ENCODE results near the gene CCAR1. TPM values are rescaled to one million over a fixed set of nuclear protein-coding genes. Genes with fewer than 3 reads are reported as not detected.
A peak's percentile ranks its signal among the peaks of the same experiment; 100 is the strongest.

CCAR1 gene
- total and polyA plus RNA-seq, 2 of the 13 experiments (the other 11 are each of a cell fraction or from before 2014, with no cell fraction given), result 74.5 to 81.6 TPM

DNA sequence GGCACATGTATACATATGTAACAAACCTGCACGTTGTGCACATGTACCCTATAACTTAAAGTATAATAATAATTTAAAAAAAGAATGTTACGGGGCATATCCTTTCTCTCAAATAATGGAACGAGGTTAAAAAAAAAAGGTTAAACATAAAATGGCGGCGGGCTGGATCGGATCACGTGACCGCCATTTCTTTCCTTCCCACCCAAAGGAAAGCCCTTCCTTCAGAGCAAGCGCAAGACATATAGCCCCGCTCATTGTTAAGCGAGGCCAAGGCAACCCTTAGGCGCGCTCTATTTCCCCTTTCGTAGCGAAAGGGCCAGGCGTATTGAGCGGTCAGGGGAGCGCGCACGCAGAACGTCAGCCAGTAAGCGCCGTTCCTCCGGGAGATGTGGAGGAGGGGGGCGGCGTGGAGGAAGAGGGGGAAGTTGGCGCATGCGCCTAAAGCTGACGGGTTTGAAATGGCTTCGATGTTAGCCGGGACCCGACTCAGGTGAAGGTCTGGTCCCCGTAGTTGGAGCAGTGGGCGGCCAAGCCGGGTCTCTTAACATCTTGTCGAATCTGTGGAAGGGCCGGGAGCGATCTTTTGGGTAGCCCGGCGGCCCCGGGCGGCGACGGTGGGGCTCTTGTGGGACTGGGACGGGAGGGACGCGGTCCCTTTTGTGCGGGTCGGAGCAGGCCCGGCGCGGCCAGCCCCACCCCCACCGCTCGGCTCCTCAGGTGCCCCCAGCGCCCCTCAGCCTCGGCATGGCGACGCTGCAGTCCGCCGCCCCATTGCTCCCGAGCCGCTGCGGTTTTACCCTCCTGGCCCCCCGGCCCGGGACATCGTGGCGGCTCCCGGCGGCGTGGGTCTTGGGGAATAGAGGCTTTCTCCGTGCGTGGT, at the start of gene CCAR1 (continued):
- TF ChIP-seq MAFG (CRISPR knock-in tag; IDR thresholded peaks at IDR 0.05), result no peak
- peak; percentile 54 for TF ChIP-seq LCORL (IDR thresholded peaks at IDR 0.05)
- TF ChIP-seq LCORL (CRISPR knock-in tag; IDR thresholded peaks at IDR 0.05), result peak; percentile 64
- peak; percentile 45; the same call in 1 of the 2 replicates for TF ChIP-seq ISL2 (CRISPR knock-in tag; IDR thresholded peaks at IDR 0.05)
- no peak for TF ChIP-seq TGIF2 (CRISPR knock-in tag; IDR thresholded peaks at IDR 0.05)
- no peak for TF ChIP-seq NR2F1 (CRISPR knock-in tag; IDR thresholded peaks at IDR 0.05)
- peak; percentile 88 for TF ChIP-seq KMT2B (CRISPR knock-in tag; IDR thresholded peaks at IDR 0.05)
- TF ChIP-seq DPF2 (CRISPR knock-in tag; IDR thresholded peaks at IDR 0.05; ENCODE audit: borderline replicate concordance, low read depth), result no peak
- TF ChIP-seq IRF1 (CRISPR knock-in tag; IDR thresholded peaks at IDR 0.05; ENCODE audit: low read depth), result no peak
- peak; percentile 77 for TF ChIP-seq PHF20 (CRISPR knock-in tag; IDR thresholded peaks at IDR 0.05)
- no peak for TF ChIP-seq RORA (CRISPR knock-in tag; IDR thresholded peaks at IDR 0.05)
- TF ChIP-seq ZNF501 (CRISPR knock-in tag; IDR thresholded peaks at IDR 0.05), result peak; percentile 97
- no peak for TF ChIP-seq ZNF672 (CRISPR knock-in tag; IDR thresholded peaks at IDR 0.05)
- no peak; the same call in 1 of the 2 replicates for TF ChIP-seq MED13 (CRISPR knock-in tag; IDR thresholded peaks at IDR 0.05)
- TF ChIP-seq ZNF792 (CRISPR knock-in tag; IDR thresholded peaks at IDR 0.05), result no peak
- TF ChIP-seq ZNF160 (CRISPR knock-in tag; IDR thresholded peaks at IDR 0.05), result no peak
- TF ChIP-seq MIER2 (CRISPR knock-in tag; IDR thresholded peaks at IDR 0.05), result no peak
- TF ChIP-seq ZNF337 (CRISPR knock-in tag; IDR thresholded peaks at IDR 0.05; ENCODE audit: borderline replicate concordance, low read depth), result no peak
- TF ChIP-seq ZBTB46 (CRISPR knock-in tag; IDR thresholded peaks at IDR 0.05; ENCODE audit: borderline replicate concordance), result no peak
- no peak for TF ChIP-seq FIP1L1 (IDR thresholded peaks at IDR 0.05; ENCODE audit: borderline replicate concordance, insufficient read depth, low read depth, low read length)
- TF ChIP-seq XBP1 (CRISPR knock-in tag; IDR thresholded peaks at IDR 0.05), result no peak
- no peak; the same call in 1 of the 2 replicates for TF ChIP-seq KDM3A (CRISPR knock-in tag; IDR thresholded peaks at IDR 0.05; ENCODE audit: low read depth)
- TF ChIP-seq REXO4 (CRISPR knock-in tag; IDR thresholded peaks at IDR 0.05; ENCODE audit: borderline replicate concordance), result no peak
- TF ChIP-seq, protein P1, sequence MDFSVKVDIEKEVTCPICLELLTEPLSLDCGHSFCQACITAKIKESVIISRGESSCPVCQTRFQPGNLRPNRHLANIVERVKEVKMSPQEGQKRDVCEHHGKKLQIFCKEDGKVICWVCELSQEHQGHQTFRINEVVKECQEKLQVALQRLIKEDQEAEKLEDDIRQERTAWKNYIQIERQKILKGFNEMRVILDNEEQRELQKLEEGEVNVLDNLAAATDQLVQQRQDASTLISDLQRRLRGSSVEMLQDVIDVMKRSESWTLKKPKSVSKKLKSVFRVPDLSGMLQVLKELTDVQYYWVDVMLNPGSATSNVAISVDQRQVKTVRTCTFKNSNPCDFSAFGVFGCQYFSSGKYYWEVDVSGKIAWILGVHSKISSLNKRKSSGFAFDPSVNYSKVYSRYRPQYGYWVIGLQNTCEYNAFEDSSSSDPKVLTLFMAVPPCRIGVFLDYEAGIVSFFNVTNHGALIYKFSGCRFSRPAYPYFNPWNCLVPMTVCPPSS (IDR thresholded peaks at IDR 0.05), result no peak
- no peak for TF ChIP-seq SIN3B (IDR thresholded peaks at IDR 0.05; ENCODE audit: low read length)
- peak; percentile 91 for TF ChIP-seq U2AF1 (optimal IDR thresholded peaks at IDR 0.05; ENCODE audit: low read depth, low read length)

Measured in HepG2 (cell line).